Esophagus squamous epithelium (tissue), 4 donors: Measurements from ENCODE around the gene MBNL2.

ENCODE experiments used
- POLR2A ChIP-seq, 4 donors: fragments of 450-650 bp; IDR thresholded peaks; one replicate each; pipeline ENCODE4 v1.6.1; 2017; ENCODE audit warnings: antibody characterized with exemption in 4 of 4, mild to moderate bottlenecking in 4 of 4, moderate library complexity in 3 of 4
- TF ChIP-seq, protein P1 (sequence below), 6 experiments: fragments of 450-650 bp in 4 of 6; fragments of 200-600 bp in 2 of 6; sonication (generic) in 2 of 6; IDR thresholded peaks; one replicate each; pipeline ENCODE4 v1.5.1; 2016 to 2019; ENCODE audit warnings: antibody characterized with exemption in 6 of 6, mild to moderate bottlenecking in 4 of 6, moderate library complexity in 4 of 6

DNA sequence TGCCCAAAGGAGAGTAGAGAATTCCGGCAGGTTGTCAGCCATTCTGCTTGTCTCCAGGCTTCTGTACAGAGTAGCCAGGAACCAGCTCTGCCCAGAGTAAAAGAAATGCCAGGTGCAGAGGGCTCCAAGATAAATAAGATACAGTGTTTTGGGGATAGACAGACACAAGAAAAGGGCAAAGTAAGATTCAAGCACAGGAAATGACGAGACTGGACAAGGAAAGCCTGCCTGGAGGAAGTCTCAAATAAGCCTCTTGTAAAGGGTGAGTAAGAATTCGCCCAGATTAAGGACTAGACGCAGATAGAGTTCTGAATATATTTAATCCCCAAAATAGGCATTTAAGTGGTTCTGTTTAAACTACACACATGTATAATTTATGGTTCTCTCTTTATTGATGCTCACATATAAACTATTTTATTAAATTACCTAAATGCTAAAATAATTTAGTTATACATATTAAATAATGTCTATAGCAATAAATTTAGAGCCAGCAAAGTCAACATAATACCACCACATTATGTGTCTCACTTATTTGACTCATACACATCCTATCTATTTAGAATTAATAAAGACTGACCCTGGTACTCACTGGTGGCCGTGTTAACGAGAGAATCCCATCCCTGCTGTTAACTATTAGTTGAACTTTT lies 113.5 kb downstream of the MBNL2 start:
- TF ChIP-seq, protein P1, sequence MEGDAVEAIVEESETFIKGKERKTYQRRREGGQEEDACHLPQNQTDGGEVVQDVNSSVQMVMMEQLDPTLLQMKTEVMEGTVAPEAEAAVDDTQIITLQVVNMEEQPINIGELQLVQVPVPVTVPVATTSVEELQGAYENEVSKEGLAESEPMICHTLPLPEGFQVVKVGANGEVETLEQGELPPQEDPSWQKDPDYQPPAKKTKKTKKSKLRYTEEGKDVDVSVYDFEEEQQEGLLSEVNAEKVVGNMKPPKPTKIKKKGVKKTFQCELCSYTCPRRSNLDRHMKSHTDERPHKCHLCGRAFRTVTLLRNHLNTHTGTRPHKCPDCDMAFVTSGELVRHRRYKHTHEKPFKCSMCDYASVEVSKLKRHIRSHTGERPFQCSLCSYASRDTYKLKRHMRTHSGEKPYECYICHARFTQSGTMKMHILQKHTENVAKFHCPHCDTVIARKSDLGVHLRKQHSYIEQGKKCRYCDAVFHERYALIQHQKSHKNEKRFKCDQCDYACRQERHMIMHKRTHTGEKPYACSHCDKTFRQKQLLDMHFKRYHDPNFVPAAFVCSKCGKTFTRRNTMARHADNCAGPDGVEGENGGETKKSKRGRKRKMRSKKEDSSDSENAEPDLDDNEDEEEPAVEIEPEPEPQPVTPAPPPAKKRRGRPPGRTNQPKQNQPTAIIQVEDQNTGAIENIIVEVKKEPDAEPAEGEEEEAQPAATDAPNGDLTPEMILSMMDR (IDR thresholded peaks at IDR 0.05), result no peak
- no peak for TF ChIP-seq POLR2A (IDR thresholded peaks at IDR 0.05)
